Femur (tissue), 1 donor: ENCODE results near the gene ADGRB2.

Source experiments
- DNase-seq: peaks from one replicate; pipeline ENCODE4 v3.0.0-alpha.2; 2017

Gene ADGRB2

DNA sequence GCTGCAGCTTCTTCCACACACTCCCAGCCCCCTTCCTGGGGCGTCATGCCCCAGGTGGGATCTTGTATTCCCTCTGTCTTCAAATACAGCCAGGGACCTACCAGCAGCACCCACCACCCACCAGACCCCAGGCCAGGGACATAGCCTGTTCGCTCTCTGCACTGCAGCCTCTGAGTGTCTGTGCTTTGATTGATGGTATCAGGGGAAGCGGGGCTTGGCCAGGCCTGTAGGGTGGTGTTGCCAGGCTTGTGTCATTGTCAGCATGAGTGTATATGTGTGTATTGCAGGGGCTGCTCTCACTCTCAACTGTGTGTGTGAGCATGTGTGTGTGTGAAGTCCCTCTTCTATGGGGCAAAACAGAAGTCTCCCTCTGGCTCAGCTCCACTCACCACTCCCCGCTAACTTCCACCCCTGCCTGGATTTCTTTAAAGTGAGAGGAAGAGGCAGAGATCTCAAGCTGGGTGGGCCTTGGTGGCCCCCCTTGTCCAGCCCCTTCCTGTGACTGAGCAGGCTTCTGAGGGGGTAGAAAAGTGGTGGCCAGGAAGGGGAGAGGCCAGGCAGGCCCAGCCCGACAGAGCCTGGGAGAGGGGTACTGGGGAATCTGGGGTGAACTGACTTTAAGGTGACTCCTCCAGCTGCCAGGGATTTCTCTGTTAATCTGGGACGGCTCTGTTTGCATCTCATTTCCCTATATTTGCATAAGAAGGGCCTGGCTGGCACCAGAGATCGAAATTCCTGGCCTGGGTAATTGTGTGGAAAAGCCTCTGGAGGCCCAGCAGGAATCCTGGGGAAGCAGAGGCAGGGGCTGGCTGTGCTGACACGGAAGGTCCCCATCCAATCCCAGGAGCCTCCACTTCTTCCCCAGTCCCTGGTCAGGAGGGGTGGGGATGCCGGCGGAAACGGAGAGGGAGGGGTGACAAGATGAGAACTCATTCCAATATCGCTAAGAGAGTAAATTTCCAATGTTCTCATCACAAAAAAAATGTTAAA, 18.6 kb upstream of the ADGRB2 start:
- DNase-seq = peak; percentile 30

DNA sequence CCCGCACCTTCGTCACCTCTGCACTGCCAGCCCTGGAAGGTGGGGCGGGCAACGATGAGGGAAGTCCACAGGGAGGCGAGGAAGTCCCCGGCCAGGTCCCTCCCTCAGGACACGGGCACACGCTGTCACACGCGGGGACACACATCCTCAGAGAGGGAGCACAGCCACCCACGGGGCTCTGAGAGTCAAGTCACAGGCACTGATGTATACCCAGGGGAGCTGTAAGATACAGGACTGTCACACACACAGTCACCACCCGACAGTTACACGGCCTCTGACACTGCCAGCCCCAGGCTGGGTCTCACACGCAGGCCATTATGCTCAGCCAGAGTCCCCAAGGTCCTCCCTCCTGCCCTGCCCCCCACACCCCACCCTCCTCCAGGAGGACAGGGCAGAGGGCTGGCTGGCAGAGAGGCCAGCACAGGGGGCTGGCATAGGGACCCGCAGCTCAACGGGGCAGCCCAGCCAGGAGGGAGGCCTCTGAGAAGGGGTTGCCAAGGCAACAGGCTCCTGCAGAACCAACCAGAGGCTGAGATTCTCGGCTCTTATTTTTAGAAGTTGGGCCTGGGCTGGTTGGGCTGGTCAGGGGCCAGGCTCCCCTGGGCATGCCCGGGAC, 17.7 kb upstream of the ADGRB2 start:
- DNase-seq = peak; percentile 70

DNA sequence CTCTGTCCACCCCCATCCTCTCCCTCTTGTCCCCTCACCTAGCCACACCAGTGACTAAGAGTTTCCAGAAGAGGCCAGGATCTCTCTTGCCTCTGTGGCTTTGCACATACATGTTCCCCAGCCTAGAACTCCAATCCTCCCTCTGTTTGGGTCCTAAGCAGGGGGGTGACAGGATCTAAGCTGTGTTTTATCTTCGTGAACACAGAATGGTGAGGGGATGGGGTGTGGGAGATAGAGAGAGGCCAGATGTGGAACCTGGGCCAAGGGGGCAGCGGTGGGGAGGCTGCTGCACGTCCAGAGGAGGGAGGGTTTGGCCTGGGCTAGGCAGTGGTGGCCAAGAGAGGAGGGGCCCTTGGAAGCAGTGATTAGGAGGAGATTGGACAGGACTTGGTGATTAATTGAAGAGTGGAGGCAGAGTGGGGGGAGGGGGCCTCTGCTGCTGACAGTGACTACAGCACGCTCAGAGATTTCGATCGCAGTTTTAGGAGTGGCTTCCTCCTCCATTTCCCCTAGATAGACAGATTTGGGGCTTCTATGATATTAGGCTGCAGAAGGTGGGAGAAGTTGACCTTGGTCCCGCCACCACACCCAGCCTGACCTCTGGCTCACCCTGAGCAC, 17.1 kb upstream of the ADGRB2 start:
- DNase-seq = peak; percentile 71

DNA sequence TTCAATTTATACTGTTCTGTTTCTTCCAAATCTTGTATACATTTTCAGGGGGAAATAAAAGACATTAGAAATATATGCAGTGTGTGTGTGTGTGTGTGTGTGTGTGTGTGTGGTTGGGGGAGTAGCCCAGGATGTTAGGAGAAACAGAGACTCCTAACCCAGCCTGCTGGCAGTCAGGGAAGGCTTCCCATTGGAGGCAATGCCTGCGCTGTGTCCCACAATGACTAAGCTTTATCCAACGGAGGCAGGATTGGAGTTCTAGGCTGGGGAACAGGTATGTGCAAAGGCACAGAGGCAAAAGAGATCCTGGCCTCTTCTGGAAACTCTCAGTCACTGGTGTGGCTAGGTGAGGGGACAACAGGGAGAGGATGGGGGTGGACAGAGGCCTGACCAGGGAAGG, 16.5 kb upstream of the ADGRB2 start:
- no peak for DNase-seq

DNA sequence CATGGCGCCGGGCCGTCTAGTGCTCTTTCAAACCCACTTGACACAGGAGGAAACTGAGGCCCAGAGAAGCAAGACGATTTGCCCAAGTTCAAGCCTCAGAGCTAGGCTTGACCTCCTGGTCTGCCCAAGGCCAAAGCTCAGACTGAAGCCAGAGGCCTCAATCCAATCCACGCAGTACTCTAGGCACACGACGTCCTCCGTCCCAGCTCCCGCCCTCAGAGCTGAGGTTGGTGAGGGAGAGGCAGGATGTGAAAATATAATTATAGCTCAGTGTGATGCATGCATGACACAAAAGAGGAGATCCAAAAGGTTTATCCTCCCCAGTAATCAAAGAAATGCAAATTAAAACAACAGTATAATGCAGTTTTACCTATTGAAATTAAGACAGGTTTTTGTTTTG, 15.5 kb upstream of the ADGRB2 start:
- DNase-seq = no peak

DNA sequence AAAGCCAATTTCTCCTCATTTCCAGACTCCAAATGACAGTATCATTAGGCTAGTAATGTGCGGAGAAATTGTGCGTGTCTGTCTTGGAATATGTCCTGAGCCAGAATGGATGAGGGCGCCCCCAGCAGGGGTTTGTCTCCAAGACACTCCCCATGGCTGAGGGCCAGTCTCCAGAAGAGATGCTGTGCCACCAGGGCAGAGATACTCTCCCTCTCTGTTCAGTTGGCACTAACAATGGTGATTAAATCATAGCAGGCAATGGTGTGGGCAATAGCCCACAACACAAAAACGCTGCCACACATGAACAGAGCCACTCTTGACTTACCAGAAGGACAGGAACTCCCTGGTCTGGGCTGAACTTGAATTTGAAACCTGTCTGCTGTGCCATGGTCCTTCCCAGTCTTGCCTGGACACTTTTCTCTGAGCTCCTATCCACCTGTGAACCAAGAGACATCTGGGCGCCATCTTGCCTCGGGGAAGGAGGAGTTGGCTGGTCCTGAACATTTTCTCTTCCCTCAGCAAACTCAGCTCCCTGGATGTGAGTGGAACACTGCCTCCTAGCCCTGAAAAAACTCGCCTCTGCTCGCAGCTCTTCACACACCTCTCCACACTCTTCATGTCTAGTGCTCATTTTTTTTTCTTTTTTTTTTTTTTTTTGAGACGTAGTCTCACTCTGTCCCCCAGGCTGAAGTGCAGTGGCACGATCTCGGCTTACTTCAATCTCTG, 14.8 kb upstream of the ADGRB2 start:
- no peak for DNase-seq

DNA sequence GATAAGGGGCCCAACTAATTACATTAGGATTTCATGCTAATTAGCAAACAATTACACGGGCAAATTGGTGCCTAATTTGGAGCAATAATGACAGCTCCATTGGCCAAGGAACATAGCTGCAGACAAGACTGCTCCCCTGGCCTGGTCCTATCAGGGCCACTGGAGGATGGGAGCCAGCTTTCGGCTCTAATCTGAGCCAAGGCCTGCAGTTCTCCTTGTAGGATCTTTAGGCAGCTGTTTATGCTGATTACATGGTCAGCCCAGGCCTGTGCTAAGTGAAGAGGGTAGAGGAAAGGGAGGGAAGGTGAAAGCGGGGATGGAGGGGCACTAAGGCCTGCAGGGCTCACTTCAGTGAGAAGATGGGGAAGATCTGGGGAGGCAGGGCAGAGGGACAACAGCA, 12.4 kb upstream of the ADGRB2 start:
- no peak for DNase-seq

DNA sequence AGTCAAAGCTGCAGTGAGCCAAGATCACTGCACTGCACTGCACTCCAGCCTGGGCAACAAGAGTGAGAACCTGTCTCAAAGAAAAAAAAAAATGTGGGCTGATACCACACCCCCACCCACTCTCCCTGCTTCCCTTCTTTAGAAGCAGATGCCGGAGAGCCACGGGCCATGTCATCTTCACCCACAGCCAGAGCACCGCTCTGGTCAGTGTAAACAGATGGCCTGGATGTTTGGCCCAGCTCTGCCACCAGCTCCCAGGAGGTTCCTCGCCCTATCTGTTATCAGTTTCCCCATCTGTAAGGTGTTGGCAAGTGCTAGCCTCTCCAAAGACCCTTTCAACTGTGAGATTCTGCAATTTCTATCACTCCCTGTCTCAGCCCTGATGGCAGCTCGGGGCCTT, 11.9 kb upstream of the ADGRB2 start:
- no peak for DNase-seq

DNA sequence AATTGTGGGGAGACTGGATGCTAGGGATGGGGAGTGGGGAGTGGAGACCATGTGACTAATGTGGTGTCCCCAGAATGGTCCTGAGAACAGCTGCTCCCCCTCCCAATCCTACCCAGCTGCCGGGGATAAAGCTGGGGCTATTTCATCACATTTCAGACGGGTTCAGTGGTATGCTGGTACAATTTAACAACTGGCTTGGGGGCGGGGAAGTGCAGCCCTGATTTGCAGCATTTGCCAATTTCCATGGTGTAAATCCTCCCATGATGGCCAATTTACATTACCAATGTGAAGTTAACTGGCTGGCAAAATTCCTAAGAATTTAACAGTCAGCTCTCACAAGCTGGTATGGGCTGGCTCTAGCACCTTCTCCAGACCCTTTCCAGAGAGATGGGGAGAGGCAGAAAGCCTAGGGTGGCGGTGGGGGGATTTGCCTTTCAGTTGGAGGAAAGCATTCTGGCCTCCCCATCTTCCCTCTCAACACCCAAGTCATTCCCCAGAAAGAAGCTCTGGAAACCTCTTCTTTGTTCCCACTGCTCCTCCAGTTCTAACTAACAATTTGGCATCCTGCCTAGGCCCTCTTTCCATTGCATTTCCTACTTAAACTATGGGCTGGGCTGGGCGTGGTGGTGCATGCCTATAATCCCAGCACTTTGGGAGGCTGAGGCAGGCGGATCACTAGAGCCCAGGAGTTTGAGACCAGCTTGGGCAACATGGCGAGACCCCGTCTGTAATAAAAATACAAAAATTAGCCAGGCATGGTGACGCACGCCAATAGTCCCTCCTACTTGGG, 11.3 kb upstream of the ADGRB2 start:
- DNase-seq = peak; percentile 43

DNA sequence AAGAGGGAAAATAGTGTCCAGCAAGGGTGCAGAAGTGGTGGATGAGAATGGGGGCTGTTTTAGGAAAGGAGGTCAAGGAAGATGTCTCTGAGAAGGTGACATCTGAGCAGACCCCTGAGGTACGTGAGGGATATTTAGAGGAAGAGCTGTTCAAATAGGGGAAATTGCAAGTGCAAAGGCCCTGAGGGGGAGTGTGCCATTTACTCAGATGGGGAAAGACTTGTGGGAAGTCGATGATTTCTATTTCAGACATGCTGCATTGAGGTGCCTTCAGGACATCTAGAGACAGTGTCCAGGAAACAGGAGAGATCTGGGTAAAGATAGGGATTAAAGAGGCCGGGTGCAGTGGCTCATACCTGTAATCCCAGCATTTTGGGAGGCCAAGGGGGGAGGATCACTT, 10.4 kb upstream of the ADGRB2 start:
- no peak for DNase-seq

DNA sequence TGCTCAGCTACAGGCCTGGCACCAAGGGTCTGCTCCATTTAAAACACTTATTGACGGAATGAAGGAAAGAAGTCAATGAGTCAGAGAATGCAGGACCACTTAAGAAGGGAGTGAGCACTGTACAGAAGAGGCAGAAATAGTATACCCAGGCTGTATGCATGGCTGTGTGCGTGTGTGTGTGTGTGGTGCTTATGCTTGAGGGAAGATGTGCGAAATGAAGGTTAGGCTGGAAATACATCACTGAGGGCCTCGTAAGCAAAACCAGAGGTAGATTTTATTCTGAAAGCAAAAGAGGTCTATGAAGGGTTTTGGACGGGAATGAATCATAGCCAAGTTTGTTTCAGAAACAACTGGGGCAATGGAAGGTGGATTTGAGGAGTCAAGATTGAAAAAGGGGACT, 9.7 kb upstream of the ADGRB2 start:
- DNase-seq = no peak

DNA sequence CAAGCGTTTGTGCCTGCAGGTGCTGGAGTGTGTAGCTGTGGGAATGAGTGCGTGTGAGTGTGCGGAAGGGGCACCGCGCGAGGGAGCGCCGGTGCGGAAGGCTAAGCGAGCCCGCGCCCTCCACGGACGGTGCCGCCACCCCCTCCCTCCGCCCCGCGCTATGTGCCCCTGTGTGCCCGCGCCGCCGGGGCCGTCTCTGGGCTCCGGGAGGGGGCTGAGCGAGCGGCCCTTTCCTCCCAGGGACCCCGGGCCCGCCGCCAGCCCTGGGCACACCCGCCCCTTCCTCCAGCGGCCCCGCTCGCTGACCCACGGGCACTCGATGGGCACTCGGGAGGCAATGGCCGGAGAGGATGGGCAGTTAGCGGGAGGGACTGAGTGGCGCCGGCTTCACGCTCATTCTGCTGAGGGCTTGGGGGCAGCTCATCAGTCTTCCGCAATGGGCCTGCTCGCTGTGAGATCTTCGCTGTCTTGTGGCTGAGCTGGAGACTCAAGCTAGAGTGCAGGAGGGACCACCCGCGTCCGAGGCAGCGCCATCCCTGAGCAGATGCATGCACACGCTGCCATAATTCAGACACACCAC, 8.6 kb upstream of the ADGRB2 start:
- DNase-seq = no peak

DNA sequence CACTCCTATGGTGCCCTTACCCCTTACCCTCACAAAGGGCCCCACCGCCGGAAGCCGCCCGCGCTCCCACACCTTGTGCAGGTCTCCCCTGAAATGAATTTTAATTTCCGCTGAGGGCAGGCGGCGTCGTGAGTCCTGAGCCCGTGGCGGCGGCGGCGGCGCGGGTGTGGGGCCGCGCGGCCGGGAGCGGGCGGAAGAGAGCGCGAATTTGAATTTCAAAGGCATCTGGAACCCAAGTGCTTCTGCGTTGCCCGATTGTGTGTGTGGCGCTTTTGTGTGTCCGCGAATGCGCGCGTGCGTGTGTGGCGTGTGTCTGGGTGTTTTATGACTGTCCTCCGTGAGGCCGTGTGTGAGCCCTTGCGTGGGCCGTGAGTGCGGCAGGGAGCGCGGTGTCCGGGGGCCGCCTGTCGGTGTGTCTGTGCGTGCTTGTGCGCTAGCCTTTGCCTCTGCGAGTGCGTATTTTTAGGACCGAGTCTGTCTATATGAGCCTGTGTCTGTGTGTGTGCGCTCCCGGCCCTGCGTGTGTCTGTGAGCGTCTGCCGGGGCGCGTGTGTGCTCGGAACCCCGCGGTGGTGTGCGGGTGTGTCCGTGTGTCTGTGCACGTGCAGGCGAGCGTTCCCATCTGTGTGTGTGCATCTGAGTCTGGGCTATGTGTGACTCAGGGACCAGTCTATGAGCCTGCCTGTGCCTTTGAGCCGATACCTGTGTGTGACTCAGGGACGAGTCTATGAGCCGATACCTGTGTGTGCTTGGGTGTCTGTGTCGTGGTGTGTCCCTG, 7.9 kb upstream of the ADGRB2 start:
- DNase-seq = no peak

DNA sequence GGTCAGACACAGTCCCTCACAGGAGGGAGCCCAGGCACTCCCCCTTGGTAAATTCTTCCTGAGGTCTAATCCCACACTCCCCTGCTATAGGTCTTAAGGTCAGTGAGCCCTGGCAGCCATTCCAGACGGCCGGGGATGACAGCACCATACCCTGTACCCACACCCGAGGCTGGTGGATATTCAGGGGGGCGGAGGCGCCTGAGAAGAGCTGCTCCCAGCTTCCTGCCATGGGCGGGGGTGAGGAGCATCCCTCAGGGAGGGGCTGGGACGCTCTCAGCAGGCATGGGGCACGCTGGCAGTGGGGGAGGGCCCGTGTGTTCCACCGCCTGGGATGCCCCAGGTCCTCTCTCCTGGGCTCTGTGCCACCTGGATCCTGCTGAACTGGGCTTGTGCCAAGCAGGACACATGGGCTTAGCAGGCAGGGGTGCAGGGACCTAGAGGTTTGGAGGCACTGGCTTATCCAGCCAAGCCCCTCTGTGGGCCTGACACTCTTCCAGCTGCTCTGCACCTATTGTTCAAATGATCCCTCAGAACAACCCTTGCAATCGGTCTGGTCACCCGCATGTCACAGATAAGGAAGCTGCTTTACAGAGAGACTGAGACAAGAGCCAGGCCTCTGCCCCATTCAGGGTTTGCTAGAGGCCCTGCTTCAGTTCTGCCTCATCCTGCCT, 5.7 kb upstream of the ADGRB2 start:
- no peak for DNase-seq

DNA sequence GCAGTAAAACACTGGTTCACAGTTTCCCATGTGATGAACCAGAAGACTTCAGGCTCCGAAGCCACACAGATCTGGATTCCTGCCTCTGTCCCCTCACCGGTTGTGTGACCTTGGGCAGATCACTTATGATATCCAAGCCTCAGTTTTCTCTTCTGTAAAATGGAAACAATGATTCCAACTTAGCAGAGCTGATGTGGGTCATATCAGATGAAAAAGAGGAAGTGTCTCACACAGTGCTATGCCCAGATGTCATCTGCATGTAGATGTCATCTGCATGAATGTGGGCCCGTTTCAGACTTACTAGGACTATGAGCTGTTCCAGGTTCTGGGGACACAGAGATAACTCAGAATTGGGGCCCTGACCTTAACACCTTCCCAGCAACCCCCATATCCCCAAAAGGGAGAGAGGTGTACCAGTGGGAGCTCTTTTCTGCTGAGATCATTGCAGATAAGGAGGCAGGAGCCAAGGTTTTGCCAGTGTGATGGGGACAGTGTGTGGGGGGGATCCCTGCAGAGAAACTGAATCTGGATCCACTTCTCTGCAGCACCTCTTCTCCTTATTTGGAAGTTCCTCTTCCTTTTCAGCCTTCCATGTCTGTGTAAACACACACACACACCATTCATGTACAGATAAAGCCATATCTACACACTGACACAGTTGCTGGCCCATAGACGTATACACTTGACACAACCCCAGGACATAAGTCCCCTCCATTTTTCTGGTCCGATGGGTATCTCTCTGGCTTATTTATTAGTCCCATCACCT, 5.0 kb upstream of the ADGRB2 start:
- DNase-seq = no peak

DNA sequence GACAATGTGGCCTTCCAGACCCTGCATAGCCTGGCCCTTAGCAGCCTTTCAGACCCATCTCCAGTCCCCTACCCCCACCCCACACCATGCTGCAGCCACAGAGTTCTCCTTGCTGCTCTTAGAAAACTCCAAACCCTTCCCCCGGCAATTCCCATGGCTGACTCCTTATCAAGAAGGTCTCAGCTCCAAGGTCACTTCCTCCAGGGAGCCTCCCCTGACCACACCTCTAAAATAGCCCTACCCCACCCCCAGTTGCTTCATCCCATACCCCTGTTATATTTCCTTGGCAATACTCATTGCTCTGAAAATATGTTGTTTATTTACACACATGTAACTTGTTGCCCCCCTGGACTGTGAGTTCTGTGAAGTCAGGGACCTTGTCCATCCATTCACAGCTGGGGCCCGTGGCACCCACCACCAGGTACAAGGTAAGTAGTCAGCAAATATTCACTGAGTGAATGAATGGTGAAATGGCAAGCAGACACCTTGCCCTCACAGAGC, 4.3 kb upstream of the ADGRB2 start:
- DNase-seq = no peak

DNA sequence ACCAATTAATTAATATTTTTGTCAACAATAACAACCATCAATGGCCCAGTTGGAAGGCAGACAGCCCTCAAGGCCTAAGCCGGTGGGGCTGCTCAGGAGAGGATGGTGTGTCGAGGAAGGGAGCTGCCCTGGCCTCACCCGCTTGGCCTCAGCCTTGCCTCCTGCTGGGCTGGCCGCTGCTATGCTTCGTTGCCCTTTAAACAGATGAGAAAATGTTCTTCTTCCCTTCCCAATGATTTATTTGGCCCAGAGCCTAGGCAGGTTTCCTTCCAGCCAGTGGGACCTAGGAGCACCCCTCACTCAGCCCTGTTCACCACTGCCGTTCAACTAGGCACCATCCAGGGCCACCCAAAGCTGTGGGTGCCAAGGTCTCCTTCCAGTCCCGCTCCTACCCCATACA, 3.1 kb upstream of the ADGRB2 start:
- DNase-seq = no peak

DNA sequence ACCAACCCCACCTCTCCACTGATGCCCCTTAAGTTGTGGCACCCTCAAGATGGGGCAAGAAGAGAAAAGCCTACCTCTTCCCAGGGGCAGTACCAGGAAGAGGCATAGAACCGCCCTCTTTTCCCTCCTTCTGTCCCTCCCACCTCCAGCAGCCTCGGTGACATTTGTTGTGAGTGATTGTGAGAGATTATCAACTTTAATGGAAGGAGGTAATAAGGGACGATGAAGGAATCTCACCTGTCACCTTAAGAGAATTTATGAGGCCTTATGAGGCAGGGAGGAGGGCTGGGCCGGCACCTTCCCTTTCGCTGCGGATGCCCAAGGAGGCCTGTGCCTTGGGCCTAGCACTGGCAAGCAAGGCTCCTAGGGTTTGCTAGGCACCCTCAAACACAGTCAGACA, 1.4 kb upstream of the ADGRB2 start:
- DNase-seq = no peak

DNA sequence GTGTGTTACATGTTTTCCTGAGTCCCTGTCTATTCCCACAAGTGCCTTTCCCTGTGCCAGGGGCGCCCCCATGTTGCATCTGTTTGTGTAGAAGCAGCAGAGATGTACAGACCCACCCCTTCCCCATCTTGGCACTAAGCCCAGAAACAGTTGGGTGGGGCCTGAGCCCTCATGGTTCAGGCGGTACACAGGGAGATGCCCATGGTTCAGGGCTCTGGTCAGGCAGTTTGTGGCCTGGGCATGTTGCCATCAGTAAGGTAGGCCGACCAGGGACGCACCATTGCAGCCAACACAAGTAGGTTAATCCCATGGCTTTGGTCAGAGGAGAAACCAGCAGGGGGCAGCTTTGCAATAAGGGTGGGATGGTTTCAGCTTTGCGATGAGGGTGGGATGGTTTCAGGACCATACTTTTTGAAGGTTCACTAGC, 914 bp upstream of the ADGRB2 start:
- DNase-seq = peak; percentile 60
